NCI-H2227 treated with DMSO at 0.1 percent for 48 hours (cell line): Measurements from ENCODE around the gene EFHC2.

ENCODE experiments used
- DNase-seq: peaks from one replicate; lab custom pipeline; 2025; lab: John Stamatoyannopoulos, UW

EFHC2 gene

GRCh38 chrX:44343412-44344141 is at the start of gene EFHC2:
TSS of gene EFHC2 (minus strand) at chrX:44343672. CDS start at chrX:44343588, 84 bp downstream.
- DNase-seq: no peak

- DNase-seq: peak; percentile 3
Measured at GRCh38 chrX:44392767-44393166, 49.3 kb upstream of the EFHC2 start.

GRCh38 chrX:44384688-44385338 is 41.3 kb upstream of the EFHC2 start:
- no peak for DNase-seq

- no peak for DNase-seq
Measured at GRCh38 chrX:44382871-44383270, 39.4 kb upstream of the EFHC2 start.

- no peak for DNase-seq
Measured at GRCh38 chrX:44352758-44353157, 9.3 kb upstream of the EFHC2 start.

- no peak for DNase-seq
Measured at GRCh38 chrX:44349561-44349960, 6.1 kb upstream of the EFHC2 start.

- DNase-seq: no peak
Measured at GRCh38 chrX:44344687-44345086, 1.2 kb upstream of the EFHC2 start.

- no peak for DNase-seq
Measured at GRCh38 chrX:44344194-44344593, 722 bp upstream of the EFHC2 start.

- no peak for DNase-seq
Measured at GRCh38 chrX:44342866-44343265, 606 bp downstream of the EFHC2 start.

- no peak for DNase-seq
Measured at GRCh38 chrX:44338361-44338760, 5.1 kb downstream of the EFHC2 start.

- no peak for DNase-seq
Measured at GRCh38 chrX:44332437-44332836, 11.0 kb downstream of the EFHC2 start.

GRCh38 chrX:44330227-44330626 is 13.2 kb downstream of the EFHC2 start:
- DNase-seq: no peak

- no peak for DNase-seq
Measured at GRCh38 chrX:44319550-44319949, 23.9 kb downstream of the EFHC2 start.

GRCh38 chrX:44317181-44317580 is 26.3 kb downstream of the EFHC2 start:
- DNase-seq: no peak

- DNase-seq: no peak
Measured at GRCh38 chrX:44314808-44315207, 28.7 kb downstream of the EFHC2 start.

- no peak for DNase-seq
Measured at GRCh38 chrX:44314259-44314734, 29.2 kb downstream of the EFHC2 start.

GRCh38 chrX:44312421-44312820 is 31.1 kb downstream of the EFHC2 start:
- DNase-seq: no peak

GRCh38 chrX:44310227-44310626 is 33.2 kb downstream of the EFHC2 start:
- no peak for DNase-seq

- DNase-seq: no peak
Measured at GRCh38 chrX:44308869-44309268, 34.6 kb downstream of the EFHC2 start.

- peak; percentile 43 for DNase-seq
Measured at GRCh38 chrX:44306356-44306755, 37.1 kb downstream of the EFHC2 start.

GRCh38 chrX:44305921-44306320 is 37.6 kb downstream of the EFHC2 start:
- no peak for DNase-seq

- DNase-seq: no peak
Measured at GRCh38 chrX:44303119-44303518, 40.4 kb downstream of the EFHC2 start.

- no peak for DNase-seq
Measured at GRCh38 chrX:44299177-44299576, 44.3 kb downstream of the EFHC2 start.
